HG02852 (cell line): ENCODE results near the gene NSG2.

ENCODE experiments used
- ATAC-seq: cut with Tn5 transposase; IDR thresholded peaks from one replicate; pipeline ENCODE4 v1.9.1; 2021; ENCODE audit warnings: mild to moderate bottlenecking, moderate library complexity; ENCODE audit not compliant: unreplicated experiment

The NSG2 gene

GRCh38 chr5:174058433-174059122 lies 13.1 kb downstream of the NSG2 start:
- ATAC-seq, result no peak

- no peak for ATAC-seq
These were observed 13.7 kb downstream of the NSG2 start for GRCh38 chr5:174059247-174059646.

GRCh38 chr5:174063082-174063756 lies 17.7 kb downstream of the NSG2 start:
- no peak for ATAC-seq

GRCh38 chr5:174064171-174064570 lies 18.7 kb downstream of the NSG2 start:
- ATAC-seq, result no peak

- no peak for ATAC-seq
These were observed 20.2 kb downstream of the NSG2 start for GRCh38 chr5:174065528-174066197.

- ATAC-seq, result no peak
These were observed 22.0 kb downstream of the NSG2 start for GRCh38 chr5:174067499-174067898.

GRCh38 chr5:174071484-174071883 lies 26.0 kb downstream of the NSG2 start:
- no peak for ATAC-seq

- no peak for ATAC-seq
These were observed 27.7 kb downstream of the NSG2 start for GRCh38 chr5:174073122-174073660.

- ATAC-seq, result no peak
These were observed 28.9 kb downstream of the NSG2 start for GRCh38 chr5:174074369-174074768.

- ATAC-seq, result no peak
These were observed 32.9 kb downstream of the NSG2 start for GRCh38 chr5:174078416-174078815.

GRCh38 chr5:174082286-174082685 lies 36.8 kb downstream of the NSG2 start:
- no peak for ATAC-seq

GRCh38 chr5:174083056-174083827 lies 37.7 kb downstream of the NSG2 start:
- ATAC-seq, result no peak

GRCh38 chr5:174084691-174085154 lies 39.2 kb downstream of the NSG2 start:
- ATAC-seq, result no peak

GRCh38 chr5:174086751-174087150 lies 41.2 kb downstream of the NSG2 start:
- ATAC-seq, result no peak

GRCh38 chr5:174087783-174088182 lies 42.3 kb downstream of the NSG2 start:
- no peak for ATAC-seq

- ATAC-seq, result no peak
These were observed 44.6 kb downstream of the NSG2 start for GRCh38 chr5:174090129-174090528.

- ATAC-seq, result no peak
These were observed 47.6 kb downstream of the NSG2 start for GRCh38 chr5:174093123-174093522.

GRCh38 chr5:174094857-174095606 lies 49.5 kb downstream of the NSG2 start:
- no peak for ATAC-seq

GRCh38 chr5:174096619-174097018 lies 51.1 kb downstream of the NSG2 start:
- no peak for ATAC-seq

- no peak for ATAC-seq
These were observed 52.1 kb downstream of the NSG2 start for GRCh38 chr5:174097486-174098185.
